Fibroblast of lung (primary cell): ENCODE results near the gene CCDC74A. TPM values are rescaled to one million over a fixed set of nuclear protein-coding genes. Genes with fewer than 3 reads are reported as not detected.
"Not testable (repeated sequence)": the region's sequence is repeated elsewhere in the genome, so short reads cannot be mapped to it uniquely, and the experiment has no call there.

ENCODE experiments used
- DNase-seq, 2 donors: peaks; one replicate each; pipeline versions ENCODE4 v3.0.0 to v3.0.0-alpha.2; 2010; ENCODE audit warnings: low read depth in 2 of 2
- H2AFZ ChIP-seq: 2 replicates; pipeline ENCODE4 v1.5.1; 2012; ENCODE audit warnings: low read length, control low read depth, inconsistent platforms
- H3K27ac ChIP-seq: 2 replicates; pipeline ENCODE4 v1.5.1; 2011; ENCODE audit warnings: low read length, control low read depth; ENCODE audit not compliant: insufficient read depth
- H3K27me3 ChIP-seq: 2 replicates; pipeline ENCODE4 v1.5.1; 2011; ENCODE audit warnings: mild to moderate bottlenecking, low read length; ENCODE audit not compliant: control insufficient read depth, insufficient read depth
- H3K36me3 ChIP-seq: 2 replicates; pipeline ENCODE4 v1.5.1; 2011; ENCODE audit warnings: low read length; ENCODE audit not compliant: control insufficient read depth, insufficient read depth
- H3K4me1 ChIP-seq: 2 replicates; pipeline ENCODE4 v1.5.1; 2011; ENCODE audit warnings: low read length; ENCODE audit not compliant: control insufficient read depth, insufficient read depth; ENCODE audit errors: extremely low read depth
- H3K4me2 ChIP-seq: 2 replicates; pipeline ENCODE4 v1.5.1; 2011; ENCODE audit warnings: low read length, control low read depth; ENCODE audit not compliant: insufficient read depth; ENCODE audit errors: extremely low read depth
- H3K4me3 ChIP-seq, 4 experiments: fragments of 200-600 bp in 1 of 4; sonication (generic) in 1 of 4; replicated peaks in 1 of 4; 2 replicates each; pipeline ENCODE4 v1.5.1; 2011 to 2016; ENCODE audit warnings: low read length in 4 of 4, low read depth in 3 of 4, mild to moderate bottlenecking in 3 of 4, control low read depth in 2 of 4, inconsistent platforms in 1 of 4, mixed read lengths in 1 of 4; ENCODE audit not compliant: insufficient read depth in 1 of 4; ENCODE audit errors: control extremely low read depth in 1 of 4
- H3K79me2 ChIP-seq: 2 replicates; pipeline ENCODE4 v1.5.1; 2012; ENCODE audit warnings: mild to moderate bottlenecking, low read length, inconsistent platforms; ENCODE audit not compliant: control insufficient read depth, insufficient read depth
- H3K9ac ChIP-seq: 2 replicates; pipeline ENCODE4 v1.5.1; 2011; ENCODE audit warnings: mild to moderate bottlenecking, low read length, control low read depth; ENCODE audit not compliant: insufficient read depth
- H3K9me3 ChIP-seq: 2 replicates; pipeline ENCODE4 v1.5.1; 2012; ENCODE audit warnings: low read depth, low read length; ENCODE audit not compliant: control insufficient read depth, insufficient read depth
- H4K20me1 ChIP-seq: 2 replicates; pipeline ENCODE4 v1.5.1; 2011; ENCODE audit warnings: low read length; ENCODE audit not compliant: control insufficient read depth, insufficient read depth; ENCODE audit errors: extremely low read depth
- CTCF ChIP-seq, 2 donors: IDR thresholded peaks in 1 of 2; conservative IDR thresholded peaks in 1 of 2; 1 replicate in 1 of 2; 2 replicates in 1 of 2; pipeline ENCODE4 v1.5.1; 2011 to 2012; ENCODE audit warnings: low read length in 2 of 2, control low read depth in 1 of 2, inconsistent platforms in 1 of 2, low read depth in 1 of 2, mild to moderate bottlenecking in 1 of 2
- EZH2 ChIP-seq: IDR thresholded peaks from 2 replicates; pipeline ENCODE4 v1.5.1; 2012; ENCODE audit warnings: low read length, control low read depth, mild to moderate bottlenecking; ENCODE audit errors: missing control alignments
- polyA plus RNA-seq, 2 donors: library from polyadenylated mRNA; depleted of rRNA in 1 of 2; stranded (reverse) in 1 of 2; unstranded in 1 of 2; fragments of >200 nt; gene quantifications; 2 replicates each; pipeline ENCODE4 v1.2.1, GENCODE V29; 2011 to 2012; ENCODE audit warnings: missing spikeins in 1 of 2
- total RNA-seq: library from RNA; depleted of rRNA; stranded (reverse); fragments of >200 nt; gene quantifications from 2 replicates; pipeline ENCODE4 v1.2.1, GENCODE V29; 2014

Gene CCDC74A
- total and polyA plus RNA-seq, 2 donors (not counting 1 experiment from before 2014, with no cell fraction given), result 5.9 to 6.5 TPM

- TF ChIP-seq CTCF (conservative IDR thresholded peaks at IDR 0.05 in 1 of 2, IDR thresholded peaks at IDR 0.05 in 1 of 2; ENCODE audit: low read depth in 1 of 2, low read length in 2 of 2) (no peak), EZH2 (no peak)
- Histone ChIP-seq H3K79me2 (no peaks in the 10 kb centered on the region), H3K27me3 (no peaks in the 10 kb centered on the region)
These were observed 8.2 kb upstream of the CCDC74A start for GRCh38 chr2:131519466-131519865.

GRCh38 chr2:131519871-131520470 is 7.7 kb upstream of the CCDC74A start:
- not testable (repeated sequence) for H3K27ac ChIP-seq, H2AFZ ChIP-seq, H3K4me2 ChIP-seq, DNase-seq, H3K36me3 ChIP-seq, H3K4me3 ChIP-seq, H3K27me3 ChIP-seq, H4K20me1 ChIP-seq, H3K9ac ChIP-seq, H3K9me3 ChIP-seq, H3K4me1 ChIP-seq, H3K79me2 ChIP-seq

More at GRCh38 chr2:131519466-131519865, 8.2 kb upstream of the CCDC74A start:
- Histone ChIP-seq H3K9me3 (no peaks in the 10 kb centered on the region), H3K9ac (no peak overlapping the region), H3K27ac (no peak overlapping the region), H3K36me3 (peaks cover 6% of the 10 kb centered on the region), H3K4me2 (no peak overlapping the region), H3K4me3 (no peak overlapping the region), H2AFZ (no peak overlapping the region), H4K20me1 (no peaks in the 10 kb centered on the region), H3K4me1 (no peaks in the 10 kb centered on the region)
- no peak for DNase-seq

- no peaks in the 10 kb centered on the region for H3K79me2 ChIP-seq
- no peak for DNase-seq
- no peak overlapping the region for H2AFZ ChIP-seq
- peaks cover 3% of the 10 kb centered on the region for H3K36me3 ChIP-seq
- H3K4me3 ChIP-seq, result no peak overlapping the region
- no peak overlapping the region for H3K9ac ChIP-seq
- no peak for TF ChIP-seq EZH2
- no peak for TF ChIP-seq CTCF (conservative IDR thresholded peaks at IDR 0.05 in 1 of 2, IDR thresholded peaks at IDR 0.05 in 1 of 2; ENCODE audit: low read depth in 1 of 2, low read length in 2 of 2)
- H3K4me2 ChIP-seq, result no peak overlapping the region
- H4K20me1 ChIP-seq, result no peaks in the 10 kb centered on the region
- H3K27ac ChIP-seq, result no peak overlapping the region
- H3K4me1 ChIP-seq, result no peaks in the 10 kb centered on the region
- H3K9me3 ChIP-seq, result no peaks in the 10 kb centered on the region
- no peaks in the 10 kb centered on the region for H3K27me3 ChIP-seq
These were observed 7.2 kb upstream of the CCDC74A start for GRCh38 chr2:131520526-131520925.

- not testable (repeated sequence) for H3K4me2 ChIP-seq, H3K9me3 ChIP-seq, H4K20me1 ChIP-seq, H3K79me2 ChIP-seq, H3K36me3 ChIP-seq, H3K27me3 ChIP-seq, H3K4me1 ChIP-seq, H3K9ac ChIP-seq, H3K4me3 ChIP-seq, H2AFZ ChIP-seq, H3K27ac ChIP-seq, DNase-seq
These were observed 6.2 kb upstream of the CCDC74A start for GRCh38 chr2:131521524-131521923.
